ENCODE results near the gene HTRA2.

The HTRA2 gene

DNA sequence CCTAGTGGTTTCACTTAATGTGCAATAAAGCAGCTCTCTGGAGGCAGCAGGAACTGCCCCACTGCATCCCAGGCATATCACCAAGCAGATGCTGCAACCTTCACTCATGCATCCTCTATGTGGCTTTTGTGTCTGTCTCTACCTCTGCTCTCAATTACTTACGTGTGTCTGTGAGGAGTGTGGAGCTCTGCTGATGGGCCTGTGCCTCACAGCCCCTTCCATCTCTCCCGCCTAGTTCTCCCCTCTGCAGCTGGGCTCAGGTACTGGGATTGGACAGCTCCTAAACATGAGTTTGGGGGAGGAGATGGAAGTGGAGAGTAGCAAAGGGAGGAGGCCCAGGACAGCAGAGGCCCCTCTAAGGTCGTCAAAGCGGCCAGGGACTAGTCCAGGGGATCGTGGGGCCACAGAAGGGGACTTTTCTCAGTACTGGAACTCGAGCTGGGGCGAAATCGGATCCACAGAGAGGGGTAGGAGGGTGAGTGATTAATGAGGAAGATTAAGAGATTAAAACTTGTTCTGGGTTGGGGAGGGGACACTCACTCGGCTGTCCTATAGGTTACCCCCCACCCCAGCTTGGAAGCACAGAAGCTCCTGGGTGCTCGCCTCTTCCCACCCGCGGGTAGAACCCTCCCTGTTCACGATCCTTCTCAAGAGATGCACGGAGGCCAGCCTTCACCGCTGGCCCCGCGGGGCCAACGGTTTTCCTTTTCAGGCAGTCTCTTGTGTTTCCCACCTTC lies 28.2 kb upstream of the HTRA2 start:
- no peak for DNase-seq (ENCODE audit: low read depth in 1 of 2, low spot score in 1 of 2)
- H3K4me3 ChIP-seq (replicated peaks; ENCODE audit: insufficient read depth, low read length), result no peak overlapping the region
- no peak overlapping the region for H3K27ac ChIP-seq (replicated peaks)
- TF ChIP-seq POLR2AphosphoS5 (IDR thresholded peaks at IDR 0.05; ENCODE audit: low read depth), result no peak
- no peak for TF ChIP-seq SPI1 (IDR thresholded peaks at IDR 0.05; ENCODE audit: borderline replicate concordance, low read depth)
- TF ChIP-seq, protein P1, sequence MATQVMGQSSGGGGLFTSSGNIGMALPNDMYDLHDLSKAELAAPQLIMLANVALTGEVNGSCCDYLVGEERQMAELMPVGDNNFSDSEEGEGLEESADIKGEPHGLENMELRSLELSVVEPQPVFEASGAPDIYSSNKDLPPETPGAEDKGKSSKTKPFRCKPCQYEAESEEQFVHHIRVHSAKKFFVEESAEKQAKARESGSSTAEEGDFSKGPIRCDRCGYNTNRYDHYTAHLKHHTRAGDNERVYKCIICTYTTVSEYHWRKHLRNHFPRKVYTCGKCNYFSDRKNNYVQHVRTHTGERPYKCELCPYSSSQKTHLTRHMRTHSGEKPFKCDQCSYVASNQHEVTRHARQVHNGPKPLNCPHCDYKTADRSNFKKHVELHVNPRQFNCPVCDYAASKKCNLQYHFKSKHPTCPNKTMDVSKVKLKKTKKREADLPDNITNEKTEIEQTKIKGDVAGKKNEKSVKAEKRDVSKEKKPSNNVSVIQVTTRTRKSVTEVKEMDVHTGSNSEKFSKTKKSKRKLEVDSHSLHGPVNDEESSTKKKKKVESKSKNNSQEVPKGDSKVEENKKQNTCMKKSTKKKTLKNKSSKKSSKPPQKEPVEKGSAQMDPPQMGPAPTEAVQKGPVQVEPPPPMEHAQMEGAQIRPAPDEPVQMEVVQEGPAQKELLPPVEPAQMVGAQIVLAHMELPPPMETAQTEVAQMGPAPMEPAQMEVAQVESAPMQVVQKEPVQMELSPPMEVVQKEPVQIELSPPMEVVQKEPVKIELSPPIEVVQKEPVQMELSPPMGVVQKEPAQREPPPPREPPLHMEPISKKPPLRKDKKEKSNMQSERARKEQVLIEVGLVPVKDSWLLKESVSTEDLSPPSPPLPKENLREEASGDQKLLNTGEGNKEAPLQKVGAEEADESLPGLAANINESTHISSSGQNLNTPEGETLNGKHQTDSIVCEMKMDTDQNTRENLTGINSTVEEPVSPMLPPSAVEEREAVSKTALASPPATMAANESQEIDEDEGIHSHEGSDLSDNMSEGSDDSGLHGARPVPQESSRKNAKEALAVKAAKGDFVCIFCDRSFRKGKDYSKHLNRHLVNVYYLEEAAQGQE (IDR thresholded peaks at IDR 0.05; ENCODE audit: insufficient replicate concordance, low read depth), result peak; percentile 68
- TF ChIP-seq, protein P2, sequence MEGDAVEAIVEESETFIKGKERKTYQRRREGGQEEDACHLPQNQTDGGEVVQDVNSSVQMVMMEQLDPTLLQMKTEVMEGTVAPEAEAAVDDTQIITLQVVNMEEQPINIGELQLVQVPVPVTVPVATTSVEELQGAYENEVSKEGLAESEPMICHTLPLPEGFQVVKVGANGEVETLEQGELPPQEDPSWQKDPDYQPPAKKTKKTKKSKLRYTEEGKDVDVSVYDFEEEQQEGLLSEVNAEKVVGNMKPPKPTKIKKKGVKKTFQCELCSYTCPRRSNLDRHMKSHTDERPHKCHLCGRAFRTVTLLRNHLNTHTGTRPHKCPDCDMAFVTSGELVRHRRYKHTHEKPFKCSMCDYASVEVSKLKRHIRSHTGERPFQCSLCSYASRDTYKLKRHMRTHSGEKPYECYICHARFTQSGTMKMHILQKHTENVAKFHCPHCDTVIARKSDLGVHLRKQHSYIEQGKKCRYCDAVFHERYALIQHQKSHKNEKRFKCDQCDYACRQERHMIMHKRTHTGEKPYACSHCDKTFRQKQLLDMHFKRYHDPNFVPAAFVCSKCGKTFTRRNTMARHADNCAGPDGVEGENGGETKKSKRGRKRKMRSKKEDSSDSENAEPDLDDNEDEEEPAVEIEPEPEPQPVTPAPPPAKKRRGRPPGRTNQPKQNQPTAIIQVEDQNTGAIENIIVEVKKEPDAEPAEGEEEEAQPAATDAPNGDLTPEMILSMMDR (IDR thresholded peaks at IDR 0.05; ENCODE audit: insufficient read depth, low read length), result no peak
- peaks cover 60% of the 10 kb centered on the region for H3K27me3 ChIP-seq (ENCODE audit: insufficient read depth, poor library complexity, severe bottlenecking)

DNA sequence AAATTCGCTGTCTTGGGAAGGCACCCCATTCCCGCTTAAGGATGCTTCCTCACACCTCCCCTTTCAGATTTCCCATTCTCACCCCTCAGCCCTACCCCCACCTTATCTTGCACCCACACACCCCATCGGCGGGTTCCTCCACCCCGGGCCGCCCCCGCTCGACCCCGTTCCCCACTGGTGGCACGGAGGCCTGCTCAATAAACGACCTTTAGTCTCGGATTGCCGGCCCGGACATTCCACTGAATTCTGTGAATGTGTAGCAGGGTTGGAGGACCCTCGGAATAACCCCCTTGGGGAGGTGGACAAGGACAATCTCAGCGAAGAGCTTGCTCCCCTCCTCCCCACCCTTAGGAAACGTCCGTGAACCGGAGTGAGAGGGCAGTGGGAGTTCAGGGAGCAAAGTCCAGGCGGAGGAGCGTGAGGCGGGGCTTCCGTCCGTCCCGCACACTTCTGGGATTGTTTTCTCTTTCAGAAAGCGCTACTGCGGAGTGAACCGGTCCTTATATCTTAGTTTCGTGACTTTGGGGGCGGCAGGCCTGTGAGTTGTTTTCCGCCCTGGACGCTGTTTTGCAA lies 27.5 kb upstream of the HTRA2 start:
- H3K27ac ChIP-seq (replicated peaks), result no peak overlapping the region

DNA sequence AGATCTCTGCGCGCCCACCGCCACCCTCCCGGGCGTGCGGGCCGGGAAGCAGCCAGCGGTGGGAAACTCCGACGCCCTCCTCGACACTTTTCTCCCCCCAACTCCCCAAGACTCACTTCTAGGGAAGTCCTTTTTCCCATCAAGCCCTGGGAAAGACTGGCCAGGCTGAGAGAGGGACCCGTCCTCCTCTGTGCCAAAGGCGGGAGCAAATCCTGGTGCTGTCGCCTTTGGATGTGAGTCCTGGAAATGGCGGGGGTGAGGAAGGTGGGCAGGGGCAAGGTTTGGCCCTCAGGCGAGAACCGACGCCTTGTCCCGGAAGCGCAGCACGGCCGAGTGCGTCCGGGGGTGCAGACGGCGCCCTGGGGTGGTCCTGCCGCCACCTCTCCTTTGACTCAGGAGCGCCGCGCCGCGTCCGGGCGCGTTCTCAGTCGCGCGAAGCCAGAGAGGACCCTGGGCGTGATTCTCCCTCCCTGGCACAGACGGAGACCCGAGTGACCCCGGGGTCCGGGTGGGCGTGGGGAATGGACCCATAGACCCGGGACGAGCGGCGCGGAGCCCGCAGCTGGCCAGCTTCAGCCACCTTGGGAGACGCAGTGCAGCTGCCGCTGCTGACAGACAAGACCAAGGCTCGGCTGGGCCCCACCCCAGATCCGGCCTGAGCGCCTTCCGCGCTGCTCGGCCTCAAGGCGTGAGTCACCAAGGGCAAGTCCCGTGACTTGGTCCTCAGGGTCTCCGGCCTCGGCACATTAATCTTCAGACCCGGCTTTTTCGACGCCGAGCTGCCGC lies 26.8 kb upstream of the HTRA2 start:
- no peak for DNase-seq (ENCODE audit: low read depth in 1 of 2, low spot score in 1 of 2)
- H3K27me3 ChIP-seq (ENCODE audit: insufficient read depth, poor library complexity, severe bottlenecking), result peaks cover 55% of the 10 kb centered on the region
- no peak for TF ChIP-seq POLR2AphosphoS5 (IDR thresholded peaks at IDR 0.05; ENCODE audit: low read depth)
- no peak for TF ChIP-seq GABPA (IDR thresholded peaks at IDR 0.05; ENCODE audit: low read depth)
- TF ChIP-seq, protein P2 (IDR thresholded peaks at IDR 0.05; ENCODE audit: insufficient read depth, low read length), result no peak
- TF ChIP-seq, protein P1 (IDR thresholded peaks at IDR 0.05; ENCODE audit: insufficient replicate concordance, low read depth), result no peak
- no peak overlapping the region for H3K27ac ChIP-seq (replicated peaks)
- peak overlapping the region; percentile 27 for H3K4me3 ChIP-seq (replicated peaks; ENCODE audit: insufficient read depth, low read length)

More for the DNA sequence above, 27.5 kb upstream of the HTRA2 start:
- no peak for DNase-seq (ENCODE audit: low read depth in 1 of 2, low spot score in 1 of 2)
- TF ChIP-seq POLR2AphosphoS5 (IDR thresholded peaks at IDR 0.05; ENCODE audit: low read depth), result no peak
- H3K27me3 ChIP-seq (ENCODE audit: insufficient read depth, poor library complexity, severe bottlenecking), result peaks cover 60% of the 10 kb centered on the region
- H3K4me3 ChIP-seq (replicated peaks; ENCODE audit: insufficient read depth, low read length), result peak overlapping the region; percentile 27
